ENCODE data around the gene SLC28A2. TPM values are rescaled to one million over a fixed set of nuclear protein-coding genes. Genes with fewer than 3 reads are reported as not detected.

Gene SLC28A2
- total RNA-seq, 1 donor from 2014 or later = not detected

GRCh38 chr15:45221967-45222366 lies 30.1 kb upstream of the SLC28A2 start:
- ChIA-PET POLR2A (no interaction called here), CTCF (no interaction called here)
- TF ChIP-seq CTCF (IDR thresholded peaks at IDR 0.05) = no peak
- intact Hi-C loops (cut with micrococcal nuclease) = no loop called here
- Mint-ChIP-seq H3K4me3 (no peak overlapping the region), H3K27ac (no peak overlapping the region), H3K4me1 (no peaks in the 10 kb centered on the region), H3K36me3 (ENCODE audit: low read depth) (no peaks in the 10 kb centered on the region), H3K27me3 (peaks cover 53% of the 10 kb centered on the region), H3K9me3 (no peaks in the 10 kb centered on the region)
- no peak for ATAC-seq (ENCODE audit: low read depth)
- no peak for DNase-seq

GRCh38 chr15:45224621-45225217 lies 27.3 kb upstream of the SLC28A2 start:
- CTCF ChIA-PET = interaction anchor here (0.6 kb wide), 1 partner anchor 13 kb away, joined by 3 read pairs; no protein-coding TSS in a partner anchor
- no peak for TF ChIP-seq CTCF (IDR thresholded peaks at IDR 0.05)
- intact Hi-C loops (cut with micrococcal nuclease) = no loop called here
- POLR2A ChIA-PET = no interaction called here
- H3K27me3 Mint-ChIP-seq = peaks cover 57% of the 10 kb centered on the region
- no peaks in the 10 kb centered on the region for H3K4me1 Mint-ChIP-seq
- H3K4me3 Mint-ChIP-seq = no peak overlapping the region
- H3K27ac Mint-ChIP-seq = no peak overlapping the region
- H3K36me3 Mint-ChIP-seq (ENCODE audit: low read depth) = no peaks in the 10 kb centered on the region
- no peaks in the 10 kb centered on the region for H3K9me3 Mint-ChIP-seq
- DNase-seq = no peak
- ATAC-seq (ENCODE audit: low read depth) = no peak

GRCh38 chr15:45225506-45226273 lies 26.3 kb upstream of the SLC28A2 start:
- no peak overlapping the region for H3K27ac Mint-ChIP-seq
- H3K4me3 Mint-ChIP-seq = no peak overlapping the region
- no peaks in the 10 kb centered on the region for H3K36me3 Mint-ChIP-seq (ENCODE audit: low read depth)
- no peaks in the 10 kb centered on the region for H3K4me1 Mint-ChIP-seq
- no peaks in the 10 kb centered on the region for H3K9me3 Mint-ChIP-seq
- DNase-seq = no peak
- intact Hi-C loops (cut with micrococcal nuclease) = no loop called here
- ChIA-PET CTCF (no interaction called here), POLR2A (no interaction called here)
- H3K27me3 Mint-ChIP-seq = peaks cover 51% of the 10 kb centered on the region
- ATAC-seq (ENCODE audit: low read depth) = no peak
- no peak for TF ChIP-seq CTCF (IDR thresholded peaks at IDR 0.05)

DNA sequence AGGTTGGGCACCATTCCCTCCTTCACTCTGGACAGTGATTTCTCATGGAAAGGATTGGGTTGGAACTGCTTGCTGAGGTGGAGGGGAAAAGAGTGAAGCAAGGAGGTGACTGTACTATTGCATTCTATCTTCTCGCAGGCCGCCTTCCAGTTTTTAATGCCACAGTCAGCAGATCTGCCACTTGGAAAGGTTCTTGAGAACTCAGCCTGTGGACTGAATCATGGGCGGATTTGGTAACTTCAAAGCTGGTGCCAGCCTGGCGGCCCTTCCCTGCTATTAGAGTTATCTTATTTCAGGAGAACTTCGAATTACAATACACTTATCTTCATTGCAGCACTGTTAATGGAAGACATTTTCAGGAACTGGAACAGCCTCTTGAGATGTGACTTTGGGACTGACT lies 23.1 kb upstream of the SLC28A2 start:
- H3K9me3 Mint-ChIP-seq = peaks cover 5% of the 10 kb centered on the region
- H3K4me3 Mint-ChIP-seq = no peak overlapping the region
- POLR2A ChIA-PET = no interaction called here
- no peak overlapping the region for H3K27ac Mint-ChIP-seq
- ATAC-seq (ENCODE audit: low read depth) = no peak
- H3K27me3 Mint-ChIP-seq = peaks cover 37% of the 10 kb centered on the region
- no peak for TF ChIP-seq CTCF (IDR thresholded peaks at IDR 0.05)
- no peak for DNase-seq
- no peaks in the 10 kb centered on the region for H3K4me1 Mint-ChIP-seq
- peaks cover 1% of the 10 kb centered on the region for H3K36me3 Mint-ChIP-seq (ENCODE audit: low read depth)
- CTCF ChIA-PET = no interaction called here
- intact Hi-C loops (cut with micrococcal nuclease) = no loop called here

- POLR2A ChIA-PET = no interaction called here
- no peak for DNase-seq
- H3K27ac Mint-ChIP-seq = no peak overlapping the region
- no peak for TF ChIP-seq CTCF (IDR thresholded peaks at IDR 0.05)
- H3K27me3 Mint-ChIP-seq = peaks cover 26% of the 10 kb centered on the region
- CTCF ChIA-PET = no interaction called here
- no peaks in the 10 kb centered on the region for H3K4me1 Mint-ChIP-seq
- intact Hi-C loops (cut with micrococcal nuclease) = no loop called here
- H3K4me3 Mint-ChIP-seq = no peak overlapping the region
- ATAC-seq (ENCODE audit: low read depth) = no peak
- peaks cover 15% of the 10 kb centered on the region for H3K9me3 Mint-ChIP-seq
- H3K36me3 Mint-ChIP-seq (ENCODE audit: low read depth) = peaks cover 1% of the 10 kb centered on the region
Measured at GRCh38 chr15:45230245-45230965, 21.6 kb upstream of the SLC28A2 start.
